Left lobe of liver (tissue), 2 donors: ENCODE data around the gene GUCD1. TPM values are rescaled to one million over a fixed set of nuclear protein-coding genes. Genes with fewer than 3 reads are reported as not detected.
A peak's percentile ranks its signal among the peaks of the same experiment; 100 is the strongest.
"Not testable (repeated sequence)": the region's sequence is repeated elsewhere in the genome, so short reads cannot be mapped to it uniquely, and the experiment has no call there.

Source experiments
- ATAC-seq: fragments of 200-7000 bp; cut with Tn5 transposase; one replicate; pipeline ENCODE4 v1.9.1; 2020; ENCODE audit warnings: mild to moderate bottlenecking, moderate library complexity
- DNase-seq: peaks from one replicate; pipeline ENCODE4 v3.0.0-alpha.2; 2020; ENCODE audit warnings: low spot score
- total RNA-seq: library from RNA; stranded (reverse); gene quantifications from one replicate; pipeline ENCODE4 v1.2.1, GENCODE V29; 2021
- donor health status: DM: no; HTN: no; CAD: no; lungs with moderate emphysema.
- donor health status: DM: no; HTN: yes; CAD: no.

Gene GUCD1
- total RNA-seq, 1 donor from 2014 or later: 192 TPM

- peak; percentile 4 for ATAC-seq
- no peak for DNase-seq
These were observed 12.7 kb upstream of the GUCD1 start for GRCh38 chr22:24567668-24568067.

GRCh38 chr22:24566899-24567511 is 12.1 kb upstream of the GUCD1 start:
- DNase-seq (no peak), ATAC-seq (no peak)

GRCh38 chr22:24565077-24565476 is 10.1 kb upstream of the GUCD1 start:
- no peak for DNase-seq
- ATAC-seq: peak; percentile 52

GRCh38 chr22:24564376-24565058 is 9.6 kb upstream of the GUCD1 start:
- DNase-seq: peak; percentile 73
- peak; percentile 87 for ATAC-seq

GRCh38 chr22:24563246-24563645 is 8.3 kb upstream of the GUCD1 start:
- ATAC-seq (no peak), DNase-seq (no peak)

- ATAC-seq (no peak), DNase-seq (no peak)
These were observed 4.5 kb upstream of the GUCD1 start for GRCh38 chr22:24559471-24559870.

GRCh38 chr22:24555165-24556039 is 464 bp upstream of the GUCD1 start, which contains the start of gene SNRPD3:
Gene SNRPD3 (plus strand): TSS chr22:24555999. CDS start chr22:24557675, 1,676 bp downstream.
- peak; percentile 100 for DNase-seq
- peak; percentile 80 for ATAC-seq

GRCh38 chr22:24553597-24554312 is 1.2 kb downstream of the GUCD1 start:
- peak; percentile 1 for ATAC-seq
- peak; percentile 73 for DNase-seq

- not testable (repeated sequence) for ATAC-seq, DNase-seq
These were observed 2.2 kb downstream of the GUCD1 start for GRCh38 chr22:24552503-24553286.

- ATAC-seq: no peak
- no peak for DNase-seq
These were observed 4.0 kb downstream of the GUCD1 start for GRCh38 chr22:24550902-24551435.

- peak; percentile 95 for DNase-seq
- peak; percentile 62 for ATAC-seq
These were observed 4.7 kb downstream of the GUCD1 start for GRCh38 chr22:24550028-24550901.

- DNase-seq (no peak), ATAC-seq (no peak)
These were observed 6.1 kb downstream of the GUCD1 start for GRCh38 chr22:24548812-24549211.

- DNase-seq (peak; percentile 84), ATAC-seq (peak; percentile 27)
These were observed 11.2 kb downstream of the GUCD1 start for GRCh38 chr22:24543679-24544243.

GRCh38 chr22:24543185-24543601 is 11.7 kb downstream of the GUCD1 start:
- DNase-seq (peak; percentile 70), ATAC-seq (peak; percentile 20)

- ATAC-seq: peak; percentile 46
- peak; percentile 88 for DNase-seq
These were observed 12.3 kb downstream of the GUCD1 start for GRCh38 chr22:24542641-24543040.

- ATAC-seq (peak; percentile 5), DNase-seq (peak; percentile 63)
These were observed 13.0 kb downstream of the GUCD1 start for GRCh38 chr22:24541681-24542515.

- ATAC-seq: peak; percentile 1
- peak; percentile 66 for DNase-seq
These were observed 14.5 kb downstream of the GUCD1 start for GRCh38 chr22:24540470-24540869.
